ENCODE data around the gene MAMLD1. TPM values are rescaled to one million over a fixed set of nuclear protein-coding genes. Genes with fewer than 3 reads are reported as not detected.

MAMLD1 gene
- total RNA-seq, 1 experiment from 2014 or later: 3.2 TPM

DNA sequence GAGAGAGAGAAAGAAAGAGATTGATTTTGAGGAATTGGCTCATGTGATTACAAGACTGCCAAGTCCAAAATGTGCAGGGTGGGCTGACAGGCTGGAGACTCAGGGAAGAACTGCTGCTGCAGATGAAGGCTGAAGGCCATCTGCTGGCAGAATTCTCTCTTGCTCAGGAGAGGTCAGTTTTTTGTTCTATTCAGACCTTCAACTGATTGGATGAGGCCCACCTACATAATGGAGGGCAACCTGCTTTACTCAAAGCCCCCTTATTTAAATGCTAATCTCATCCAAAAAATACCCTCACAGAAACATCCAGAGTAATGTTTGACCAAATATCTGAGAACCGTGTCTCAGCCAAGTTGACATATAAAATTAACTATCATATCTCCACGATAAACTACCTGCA is 38.2 kb upstream of the MAMLD1 start:
- CTCF ChIA-PET: no interaction called here
- no peak for DNase-seq (ENCODE audit: low spot score)
- intact Hi-C loops (cut with micrococcal nuclease; ENCODE audit: unreplicated experiment): no loop called here
- H3K27me3 ChIP-seq (replicated peaks; ENCODE audit: insufficient read depth, low read depth, low read length, poor library complexity): no peaks in the 10 kb centered on the region
- POLR2A ChIA-PET (ENCODE audit: low non-redundant PET): no interaction called here
- no peak overlapping the region for H3K4me3 ChIP-seq (ENCODE audit: low read depth, low read length, poor library complexity, severe bottlenecking)
- H3K4me1 ChIP-seq (ENCODE audit: insufficient read depth, low read length, poor library complexity, severe bottlenecking): peaks cover 6% of the 10 kb centered on the region
- TF ChIP-seq EZH2 (IDR thresholded peaks at IDR 0.05; ENCODE audit: borderline replicate concordance, low read depth, low read length, poor library complexity, severe bottlenecking): no peak
- TF ChIP-seq, protein P1, sequence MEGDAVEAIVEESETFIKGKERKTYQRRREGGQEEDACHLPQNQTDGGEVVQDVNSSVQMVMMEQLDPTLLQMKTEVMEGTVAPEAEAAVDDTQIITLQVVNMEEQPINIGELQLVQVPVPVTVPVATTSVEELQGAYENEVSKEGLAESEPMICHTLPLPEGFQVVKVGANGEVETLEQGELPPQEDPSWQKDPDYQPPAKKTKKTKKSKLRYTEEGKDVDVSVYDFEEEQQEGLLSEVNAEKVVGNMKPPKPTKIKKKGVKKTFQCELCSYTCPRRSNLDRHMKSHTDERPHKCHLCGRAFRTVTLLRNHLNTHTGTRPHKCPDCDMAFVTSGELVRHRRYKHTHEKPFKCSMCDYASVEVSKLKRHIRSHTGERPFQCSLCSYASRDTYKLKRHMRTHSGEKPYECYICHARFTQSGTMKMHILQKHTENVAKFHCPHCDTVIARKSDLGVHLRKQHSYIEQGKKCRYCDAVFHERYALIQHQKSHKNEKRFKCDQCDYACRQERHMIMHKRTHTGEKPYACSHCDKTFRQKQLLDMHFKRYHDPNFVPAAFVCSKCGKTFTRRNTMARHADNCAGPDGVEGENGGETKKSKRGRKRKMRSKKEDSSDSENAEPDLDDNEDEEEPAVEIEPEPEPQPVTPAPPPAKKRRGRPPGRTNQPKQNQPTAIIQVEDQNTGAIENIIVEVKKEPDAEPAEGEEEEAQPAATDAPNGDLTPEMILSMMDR (conservative IDR thresholded peaks at IDR 0.05; ENCODE audit: low read depth, low read length): no peak
- no TSS peak for BruUV-seq (replicated peaks)
- H3K36me3 ChIP-seq (ENCODE audit: insufficient read depth, low read length, poor library complexity, severe bottlenecking): no peaks in the 10 kb centered on the region
- no peak overlapping the region for H3K27ac ChIP-seq (ENCODE audit: low read depth, low read length, poor library complexity, severe bottlenecking)
- H3K9me3 ChIP-seq (ENCODE audit: low read depth, low read length, poor library complexity, severe bottlenecking): peaks cover 10% of the 10 kb centered on the region

DNA sequence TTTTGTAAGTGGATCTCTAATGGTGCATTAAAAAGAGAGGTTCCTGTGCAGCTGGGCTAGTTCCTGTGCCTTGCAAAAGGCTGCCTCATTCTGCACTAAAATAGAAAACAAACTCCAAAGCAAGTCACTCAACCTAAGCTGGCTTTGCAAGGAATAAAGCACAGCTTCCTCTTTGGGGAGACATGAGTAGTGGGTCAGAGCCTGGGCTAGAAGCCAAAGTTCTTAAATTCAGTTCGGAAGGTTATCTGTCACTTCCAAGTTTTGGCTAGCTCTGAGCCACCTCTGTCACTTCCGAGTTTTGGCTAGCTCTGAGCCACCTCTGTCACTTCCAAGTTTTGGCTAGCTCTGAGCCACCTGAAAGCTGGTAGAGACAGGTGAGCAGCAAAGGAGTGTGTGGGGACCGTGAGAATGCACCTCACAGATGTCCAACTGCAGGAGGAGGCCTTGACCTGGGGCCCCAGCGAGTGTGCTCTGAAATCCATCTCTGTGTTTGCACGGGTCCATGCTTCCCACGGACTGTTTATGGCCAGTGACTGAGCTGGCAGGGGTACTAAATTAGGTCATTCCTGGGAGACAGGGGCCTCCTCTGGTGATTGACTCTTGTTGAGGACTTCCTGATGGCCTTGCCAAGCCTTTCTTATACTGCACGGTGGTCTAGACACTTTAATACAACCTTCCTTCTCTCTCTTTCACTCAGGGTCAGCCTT is 36.4 kb upstream of the MAMLD1 start:
- DNase-seq (ENCODE audit: low spot score): peak; percentile 5
- Histone ChIP-seq H3K27ac (ENCODE audit: low read depth, low read length, poor library complexity, severe bottlenecking) (no peak overlapping the region), H3K36me3 (ENCODE audit: insufficient read depth, low read length, poor library complexity, severe bottlenecking) (no peaks in the 10 kb centered on the region), H3K9me3 (ENCODE audit: low read depth, low read length, poor library complexity, severe bottlenecking) (peaks cover 10% of the 10 kb centered on the region), H3K4me3 (ENCODE audit: low read depth, low read length, poor library complexity, severe bottlenecking) (no peak overlapping the region), H3K4me1 (ENCODE audit: insufficient read depth, low read length, poor library complexity, severe bottlenecking) (peaks cover 6% of the 10 kb centered on the region), H3K27me3 (replicated peaks; ENCODE audit: insufficient read depth, low read depth, low read length, poor library complexity) (no peaks in the 10 kb centered on the region)
- ChIA-PET CTCF (no interaction called here), POLR2A (ENCODE audit: low non-redundant PET) (no interaction called here)
- intact Hi-C loops (cut with micrococcal nuclease; ENCODE audit: unreplicated experiment): no loop called here
- TF ChIP-seq, protein P1 (conservative IDR thresholded peaks at IDR 0.05; ENCODE audit: low read depth, low read length): no peak
- TF ChIP-seq EZH2 (IDR thresholded peaks at IDR 0.05; ENCODE audit: borderline replicate concordance, low read depth, low read length, poor library complexity, severe bottlenecking): no peak
- no TSS peak for BruUV-seq (replicated peaks)

DNA sequence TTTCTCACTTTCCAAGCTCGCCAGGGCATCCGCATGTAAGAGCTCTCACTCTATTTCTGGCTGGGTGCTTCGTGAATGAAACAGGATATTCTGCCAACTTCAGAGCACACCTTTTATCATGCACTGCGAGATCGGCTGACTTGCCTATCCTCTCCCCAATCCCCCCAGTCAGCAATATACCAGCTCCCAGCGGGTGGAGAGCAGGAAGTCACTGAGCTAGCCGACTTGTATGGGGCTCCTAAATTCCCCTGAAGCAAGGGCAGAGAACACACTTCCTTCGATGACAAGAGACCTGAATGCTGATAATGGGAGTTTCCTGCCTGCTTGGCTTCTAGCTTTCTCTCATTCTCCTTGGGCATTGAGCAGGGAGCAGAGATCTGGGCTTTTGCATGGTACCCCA is 33.8 kb upstream of the MAMLD1 start:
- BruUV-seq (replicated peaks): no TSS peak
- ChIA-PET CTCF (no interaction called here), POLR2A (ENCODE audit: low non-redundant PET) (no interaction called here)

More for the DNA sequence above, 33.8 kb upstream of the MAMLD1 start:
- DNase-seq (ENCODE audit: low spot score): no peak
- Histone ChIP-seq H3K27ac (ENCODE audit: low read depth, low read length, poor library complexity, severe bottlenecking) (no peak overlapping the region), H3K4me1 (ENCODE audit: insufficient read depth, low read length, poor library complexity, severe bottlenecking) (peaks cover 6% of the 10 kb centered on the region), H3K27me3 (replicated peaks; ENCODE audit: insufficient read depth, low read depth, low read length, poor library complexity) (no peaks in the 10 kb centered on the region), H3K36me3 (ENCODE audit: insufficient read depth, low read length, poor library complexity, severe bottlenecking) (no peaks in the 10 kb centered on the region), H3K9me3 (ENCODE audit: low read depth, low read length, poor library complexity, severe bottlenecking) (no peaks in the 10 kb centered on the region), H3K4me3 (ENCODE audit: low read depth, low read length, poor library complexity, severe bottlenecking) (no peak overlapping the region)
- intact Hi-C loops (cut with micrococcal nuclease; ENCODE audit: unreplicated experiment): no loop called here
- TF ChIP-seq, protein P1 (conservative IDR thresholded peaks at IDR 0.05; ENCODE audit: low read depth, low read length): no peak
- no peak for TF ChIP-seq EZH2 (IDR thresholded peaks at IDR 0.05; ENCODE audit: borderline replicate concordance, low read depth, low read length, poor library complexity, severe bottlenecking)
